ENCODE measurements around the gene SRC.

GRCh38 chr20:37302981-37303380, 43.0 kb upstream of the SRC start:
- TF ChIP-seq EZH2 (IDR thresholded peaks at IDR 0.05): no peak
- TF ChIP-seq POLR2AphosphoS5 (IDR thresholded peaks at IDR 0.05; ENCODE audit: borderline replicate concordance, low read depth, low read length): no peak
